Measurements from ENCODE around the gene TRIM71.

TRIM71 gene

DNA sequence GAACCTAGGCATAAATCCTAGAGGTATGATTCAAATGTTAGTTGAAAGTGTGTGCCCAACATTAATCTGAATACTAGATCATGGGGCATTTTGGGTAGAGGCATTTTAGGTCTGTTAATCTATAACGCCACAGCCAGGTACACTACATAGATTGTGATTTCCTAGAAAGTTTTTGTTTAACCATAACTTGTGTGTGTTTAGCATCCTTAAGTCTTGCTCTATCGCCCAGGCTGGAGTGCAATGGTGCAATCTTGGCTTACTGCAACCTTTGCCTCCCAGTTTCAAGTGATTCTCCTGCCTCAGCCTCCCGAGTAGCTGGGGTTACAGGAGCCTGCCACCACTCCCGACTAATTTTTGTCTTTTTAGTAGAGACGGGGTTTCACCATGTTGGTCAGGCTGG, 59.1 kb downstream of the TRIM71 start:
- Histone ChIP-seq H3K9me3 (ENCODE audit: control insufficient read depth, low read length) (no peaks in the 10 kb centered on the region), H3K4me3 (ENCODE audit: low read length) (no peak overlapping the region), H3K9ac (ENCODE audit: low read length) (no peak overlapping the region), H3K4me1 (ENCODE audit: control insufficient read depth, insufficient read depth, low read length) (peaks cover 7% of the 10 kb centered on the region), H3K36me3 (ENCODE audit: control insufficient read depth, insufficient read depth, low read length) (no peaks in the 10 kb centered on the region), H3K27me3 (ENCODE audit: control insufficient read depth, insufficient read depth, low read length) (no peaks in the 10 kb centered on the region)

DNA sequence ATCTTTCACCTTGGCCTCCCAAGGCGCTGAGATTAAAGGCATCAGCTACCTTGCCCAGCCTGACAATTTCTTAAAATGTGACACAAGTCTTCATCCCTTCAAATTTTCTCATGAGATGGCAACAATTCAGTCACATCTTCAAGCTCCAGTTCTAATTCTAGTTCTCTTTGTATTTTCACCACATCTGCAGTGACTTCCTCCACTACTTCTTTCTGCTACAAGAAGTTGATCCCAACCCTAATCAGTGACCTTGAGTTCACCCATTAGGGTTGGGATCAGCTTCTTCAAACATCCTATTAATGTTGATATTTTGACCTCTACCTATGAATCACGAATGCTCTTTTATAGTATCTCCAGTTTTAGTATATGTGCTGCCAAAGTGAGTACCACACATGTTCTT, 59.8 kb downstream of the TRIM71 start:
- no peak overlapping the region for H3K9ac ChIP-seq (ENCODE audit: low read length)
- no peaks in the 10 kb centered on the region for H3K27me3 ChIP-seq (ENCODE audit: control insufficient read depth, insufficient read depth, low read length)
- H3K4me3 ChIP-seq (ENCODE audit: low read length), result no peak overlapping the region
- H3K9me3 ChIP-seq (ENCODE audit: control insufficient read depth, low read length), result no peaks in the 10 kb centered on the region
- peaks cover 7% of the 10 kb centered on the region for H3K4me1 ChIP-seq (ENCODE audit: control insufficient read depth, insufficient read depth, low read length)
- H3K36me3 ChIP-seq (ENCODE audit: control insufficient read depth, insufficient read depth, low read length), result no peaks in the 10 kb centered on the region

- Histone ChIP-seq H3K36me3 (ENCODE audit: control insufficient read depth, insufficient read depth, low read length) (peaks cover 3% of the 10 kb centered on the region), H3K4me3 (ENCODE audit: low read length) (no peak overlapping the region), H3K4me1 (ENCODE audit: control insufficient read depth, insufficient read depth, low read length) (peaks cover 19% of the 10 kb centered on the region)
Observed at GRCh38 chr3:32880225-32880624, 62.4 kb downstream of the TRIM71 start.

GRCh38 chr3:32881624-32882023, 63.8 kb downstream of the TRIM71 start:
- H3K36me3 ChIP-seq (ENCODE audit: control insufficient read depth, insufficient read depth, low read length), result peaks cover 3% of the 10 kb centered on the region
- H3K9ac ChIP-seq (ENCODE audit: low read length), result no peak overlapping the region
- H3K4me1 ChIP-seq (ENCODE audit: control insufficient read depth, insufficient read depth, low read length), result peaks cover 33% of the 10 kb centered on the region
- no peaks in the 10 kb centered on the region for H3K27me3 ChIP-seq (ENCODE audit: control insufficient read depth, insufficient read depth, low read length)
- H3K4me3 ChIP-seq (ENCODE audit: low read length), result no peak overlapping the region
- peaks cover 7% of the 10 kb centered on the region for H3K9me3 ChIP-seq (ENCODE audit: control insufficient read depth, low read length)

More at GRCh38 chr3:32880225-32880624, 62.4 kb downstream of the TRIM71 start:
- Histone ChIP-seq H3K27me3 (ENCODE audit: control insufficient read depth, insufficient read depth, low read length) (no peaks in the 10 kb centered on the region), H3K9ac (ENCODE audit: low read length) (no peak overlapping the region), H3K9me3 (ENCODE audit: control insufficient read depth, low read length) (peaks cover 7% of the 10 kb centered on the region)

- Histone ChIP-seq H3K27me3 (ENCODE audit: control insufficient read depth, insufficient read depth, low read length) (no peaks in the 10 kb centered on the region), H3K9ac (ENCODE audit: low read length) (no peak overlapping the region), H3K36me3 (ENCODE audit: control insufficient read depth, insufficient read depth, low read length) (peaks cover 3% of the 10 kb centered on the region), H3K9me3 (ENCODE audit: control insufficient read depth, low read length) (peaks cover 7% of the 10 kb centered on the region), H3K4me1 (ENCODE audit: control insufficient read depth, insufficient read depth, low read length) (peaks cover 33% of the 10 kb centered on the region), H3K4me3 (ENCODE audit: low read length) (no peak overlapping the region)
Observed at GRCh38 chr3:32882189-32882588, 64.4 kb downstream of the TRIM71 start.

- peaks cover 3% of the 10 kb centered on the region for H3K36me3 ChIP-seq (ENCODE audit: control insufficient read depth, insufficient read depth, low read length)
- H3K9ac ChIP-seq (ENCODE audit: low read length), result no peak overlapping the region
- H3K4me3 ChIP-seq (ENCODE audit: low read length), result no peak overlapping the region
- peaks cover 7% of the 10 kb centered on the region for H3K9me3 ChIP-seq (ENCODE audit: control insufficient read depth, low read length)
- no peaks in the 10 kb centered on the region for H3K27me3 ChIP-seq (ENCODE audit: control insufficient read depth, insufficient read depth, low read length)
- peaks cover 33% of the 10 kb centered on the region for H3K4me1 ChIP-seq (ENCODE audit: control insufficient read depth, insufficient read depth, low read length)
Observed at GRCh38 chr3:32882603-32883025, 64.8 kb downstream of the TRIM71 start.

GRCh38 chr3:32883817-32884216, 66.0 kb downstream of the TRIM71 start:
- Histone ChIP-seq H3K4me3 (ENCODE audit: low read length) (no peak overlapping the region), H3K27me3 (ENCODE audit: control insufficient read depth, insufficient read depth, low read length) (no peaks in the 10 kb centered on the region), H3K4me1 (ENCODE audit: control insufficient read depth, insufficient read depth, low read length) (peaks cover 33% of the 10 kb centered on the region), H3K36me3 (ENCODE audit: control insufficient read depth, insufficient read depth, low read length) (peaks cover 3% of the 10 kb centered on the region), H3K9ac (ENCODE audit: low read length) (no peak overlapping the region), H3K9me3 (ENCODE audit: control insufficient read depth, low read length) (peaks cover 7% of the 10 kb centered on the region)

- no peak overlapping the region for H3K9ac ChIP-seq (ENCODE audit: low read length)
- H3K4me3 ChIP-seq (ENCODE audit: low read length), result no peak overlapping the region
- peaks cover 7% of the 10 kb centered on the region for H3K9me3 ChIP-seq (ENCODE audit: control insufficient read depth, low read length)
- no peaks in the 10 kb centered on the region for H3K27me3 ChIP-seq (ENCODE audit: control insufficient read depth, insufficient read depth, low read length)
- H3K36me3 ChIP-seq (ENCODE audit: control insufficient read depth, insufficient read depth, low read length), result peaks cover 3% of the 10 kb centered on the region
- H3K4me1 ChIP-seq (ENCODE audit: control insufficient read depth, insufficient read depth, low read length), result peaks cover 33% of the 10 kb centered on the region
Observed at GRCh38 chr3:32884591-32884990, 66.8 kb downstream of the TRIM71 start.

- H3K4me1 ChIP-seq (ENCODE audit: control insufficient read depth, insufficient read depth, low read length), result peaks cover 33% of the 10 kb centered on the region
- no peaks in the 10 kb centered on the region for H3K27me3 ChIP-seq (ENCODE audit: control insufficient read depth, insufficient read depth, low read length)
- H3K9me3 ChIP-seq (ENCODE audit: control insufficient read depth, low read length), result peaks cover 7% of the 10 kb centered on the region
- H3K36me3 ChIP-seq (ENCODE audit: control insufficient read depth, insufficient read depth, low read length), result peaks cover 3% of the 10 kb centered on the region
- H3K4me3 ChIP-seq (ENCODE audit: low read length), result no peak overlapping the region
- no peak overlapping the region for H3K9ac ChIP-seq (ENCODE audit: low read length)
Observed at GRCh38 chr3:32885283-32885901, 67.6 kb downstream of the TRIM71 start.

- H3K27me3 ChIP-seq (ENCODE audit: control insufficient read depth, insufficient read depth, low read length), result no peaks in the 10 kb centered on the region
- peaks cover 7% of the 10 kb centered on the region for H3K9me3 ChIP-seq (ENCODE audit: control insufficient read depth, low read length)
- peaks cover 33% of the 10 kb centered on the region for H3K4me1 ChIP-seq (ENCODE audit: control insufficient read depth, insufficient read depth, low read length)
- peaks cover 3% of the 10 kb centered on the region for H3K36me3 ChIP-seq (ENCODE audit: control insufficient read depth, insufficient read depth, low read length)
- no peak overlapping the region for H3K9ac ChIP-seq (ENCODE audit: low read length)
- no peak overlapping the region for H3K4me3 ChIP-seq (ENCODE audit: low read length)
Observed at GRCh38 chr3:32886296-32886695, 68.5 kb downstream of the TRIM71 start.

- H3K36me3 ChIP-seq (ENCODE audit: control insufficient read depth, insufficient read depth, low read length), result peaks cover 3% of the 10 kb centered on the region
- H3K4me3 ChIP-seq (ENCODE audit: low read length), result no peak overlapping the region
- H3K27me3 ChIP-seq (ENCODE audit: control insufficient read depth, insufficient read depth, low read length), result no peaks in the 10 kb centered on the region
- H3K9me3 ChIP-seq (ENCODE audit: control insufficient read depth, low read length), result peaks cover 7% of the 10 kb centered on the region
- no peak overlapping the region for H3K9ac ChIP-seq (ENCODE audit: low read length)
- peaks cover 33% of the 10 kb centered on the region for H3K4me1 ChIP-seq (ENCODE audit: control insufficient read depth, insufficient read depth, low read length)
Observed at GRCh38 chr3:32886911-32887310, 69.1 kb downstream of the TRIM71 start.

GRCh38 chr3:32888739-32889138, 70.9 kb downstream of the TRIM71 start:
- H3K9me3 ChIP-seq (ENCODE audit: control insufficient read depth, low read length), result peaks cover 4% of the 10 kb centered on the region
- H3K36me3 ChIP-seq (ENCODE audit: control insufficient read depth, insufficient read depth, low read length), result peaks cover 3% of the 10 kb centered on the region
- no peak overlapping the region for H3K4me3 ChIP-seq (ENCODE audit: low read length)
- H3K9ac ChIP-seq (ENCODE audit: low read length), result no peak overlapping the region
- peaks cover 29% of the 10 kb centered on the region for H3K4me1 ChIP-seq (ENCODE audit: control insufficient read depth, insufficient read depth, low read length)
- H3K27me3 ChIP-seq (ENCODE audit: control insufficient read depth, insufficient read depth, low read length), result no peaks in the 10 kb centered on the region

Data from mucosa of stomach (tissue), 1 donor.